Prostate gland (tissue), 2 donors: ENCODE data around the gene TMEM207. TPM values are rescaled to one million over a fixed set of nuclear protein-coding genes. Genes with fewer than 3 reads are reported as not detected.

Source experiments
- DNase-seq: peaks from one replicate; pipeline ENCODE4 v3.0.0-alpha.2; 2019; ENCODE audit warnings: low spot score
- H3K27ac ChIP-seq, 2 donors: fragments of 200-600 bp; sonication (generic); 2 replicates each; pipeline ENCODE4 v1.5.1; 2017 to 2019
- H3K27me3 ChIP-seq: fragments of 200-600 bp; sonication (generic); replicated peaks from 2 replicates; pipeline ENCODE4 v1.5.1; 2019; ENCODE audit not compliant: insufficient read depth
- H3K36me3 ChIP-seq, 2 donors: fragments of 200-600 bp; sonication (generic); 1 replicate in 1 of 2; 2 replicates in 1 of 2; pipeline versions ENCODE4 v1.5.1 to v1.8.1; 2017 to 2019
- H3K4me1 ChIP-seq: fragments of 200-600 bp; sonication (generic); replicated peaks from 2 replicates; pipeline ENCODE4 v1.5.1; 2019
- H3K4me3 ChIP-seq, 2 donors: fragments of 200-600 bp; sonication (generic); 2 replicates each; pipeline ENCODE4 v1.5.1; 2017 to 2019
- H3K9me3 ChIP-seq: fragments of 200-600 bp; sonication (generic); 2 replicates; pipeline ENCODE4 v1.5.1; 2017
- CTCF ChIP-seq, 4 experiments: fragments of 200-600 bp in 2 of 4; fragments of 450-650 bp in 2 of 4; sonication (generic) in 2 of 4; IDR thresholded peaks; 1 replicate in 3 of 4; 2 replicates in 1 of 4; pipeline ENCODE4 v1.5.1; 2016 to 2019; ENCODE audit warnings: antibody characterized with exemption in 4 of 4, mild to moderate bottlenecking in 2 of 4, moderate library complexity in 2 of 4
- POLR2A ChIP-seq: fragments of 450-650 bp; IDR thresholded peaks from one replicate; pipeline ENCODE4 v1.6.1; 2016; ENCODE audit warnings: antibody characterized with exemption, mild to moderate bottlenecking
- POLR2AphosphoS5 ChIP-seq: sonication (generic); formaldehyde crosslinking; IDR thresholded peaks from one replicate; pipeline ENCODE4 v1.6.1; 2017; ENCODE audit warnings: antibody characterized with exemption
- WGBS: methylation state at CpG from one replicate; pipeline ENCODE4 v1.1.5; 2018; 5-methylcytosine and 5-hydroxymethylcytosine counted together
- intact Hi-C: fragments of 100-400 bp; cut with DNase I; formaldehyde crosslinking; loops from one replicate; pipeline ENCODE4 v1.14.2; 2022
- total RNA-seq, 2 donors: library from RNA; depleted of rRNA; stranded (reverse); fragments of >200 nt; gene quantifications; one replicate each; pipeline ENCODE4 v1.1.0, GENCODE V29; 2016

Gene TMEM207
- total RNA-seq, 2 donors from 2014 or later: not detected

GRCh38 chr3:190446573-190447279 is 3.0 kb downstream of the TMEM207 start:
- H3K9me3 ChIP-seq: no peaks in the 10 kb centered on the region
- 37% methylated on average over 6 of the region's 6 CpGs for WGBS
- H3K27me3 ChIP-seq: no peaks in the 10 kb centered on the region
- no peak for DNase-seq
- no peaks in the 10 kb centered on the region for H3K4me1 ChIP-seq
- H3K27ac ChIP-seq: no peak overlapping the region
- no peak overlapping the region for H3K4me3 ChIP-seq
- no peak for TF ChIP-seq POLR2A
- TF ChIP-seq CTCF (IDR thresholded peaks at IDR 0.05): no peak
- no peak for TF ChIP-seq POLR2AphosphoS5
- intact Hi-C loops: no loop called here
- H3K36me3 ChIP-seq: no peaks in the 10 kb centered on the region

DNA sequence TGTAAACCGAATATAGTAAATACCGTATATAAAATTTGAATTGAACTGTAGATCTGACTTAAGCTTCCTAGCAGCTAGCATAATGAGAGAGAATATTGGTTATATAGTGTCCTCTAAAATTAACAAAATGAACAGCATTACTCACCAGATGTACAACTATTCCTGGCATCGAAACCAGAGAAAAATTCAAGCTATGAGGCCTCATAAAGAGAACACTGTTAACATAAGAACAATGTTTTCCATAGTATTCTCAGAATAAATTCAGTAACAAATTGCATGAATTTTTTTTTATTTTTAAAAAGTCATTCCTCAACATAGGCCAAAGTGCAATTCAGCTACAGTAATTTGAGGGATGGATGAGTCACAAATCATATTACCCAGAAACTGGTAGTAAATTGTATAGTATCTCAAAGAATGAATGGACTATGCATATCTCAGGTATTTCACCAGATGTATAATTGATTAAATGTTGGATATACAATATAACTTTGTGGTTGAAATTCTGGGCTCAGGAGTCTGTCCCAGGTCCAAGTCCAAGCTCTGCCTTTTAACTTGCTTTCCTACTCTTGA is 5.0 kb downstream of the TMEM207 start:
- Histone ChIP-seq H3K27me3 (no peaks in the 10 kb centered on the region), H3K4me3 (no peak overlapping the region), H3K36me3 (no peaks in the 10 kb centered on the region), H3K4me1 (no peaks in the 10 kb centered on the region), H3K9me3 (no peaks in the 10 kb centered on the region), H3K27ac (no peak overlapping the region)
- intact Hi-C loops: no loop called here
- no peak for DNase-seq
- WGBS: 91% methylated on average over 3 of the region's 3 CpGs
- TF ChIP-seq POLR2AphosphoS5 (no peak), POLR2A (no peak), CTCF (IDR thresholded peaks at IDR 0.05) (no peak)

DNA sequence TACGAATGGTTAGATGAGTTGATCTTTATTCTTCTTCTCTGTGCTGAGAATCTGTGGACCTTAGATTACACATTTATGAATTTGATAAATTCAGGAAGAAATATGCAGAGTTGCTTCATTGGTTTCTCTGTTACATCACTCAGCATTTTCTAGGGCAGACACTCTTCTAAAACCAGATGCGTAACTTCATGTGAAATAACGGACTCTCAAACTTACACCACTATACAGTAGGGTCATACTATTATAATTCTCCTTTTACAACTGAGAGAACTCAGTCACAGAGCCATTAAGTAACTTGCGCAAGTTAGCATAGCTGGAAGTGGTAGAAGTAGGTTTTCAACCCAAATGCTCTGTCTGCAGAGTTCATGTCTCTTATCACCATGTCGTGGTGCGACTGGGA is 5.7 kb downstream of the TMEM207 start:
- intact Hi-C loops: no loop called here
- no peak for TF ChIP-seq POLR2AphosphoS5
- TF ChIP-seq CTCF (IDR thresholded peaks at IDR 0.05): no peak
- TF ChIP-seq POLR2A: no peak
- no peaks in the 10 kb centered on the region for H3K36me3 ChIP-seq
- 92% methylated on average over 6 of the region's 6 CpGs for WGBS
- H3K27me3 ChIP-seq: no peaks in the 10 kb centered on the region
- H3K27ac ChIP-seq: no peak overlapping the region
- H3K9me3 ChIP-seq: no peaks in the 10 kb centered on the region
- no peak for DNase-seq
- H3K4me3 ChIP-seq: no peak overlapping the region
- no peaks in the 10 kb centered on the region for H3K4me1 ChIP-seq

DNA sequence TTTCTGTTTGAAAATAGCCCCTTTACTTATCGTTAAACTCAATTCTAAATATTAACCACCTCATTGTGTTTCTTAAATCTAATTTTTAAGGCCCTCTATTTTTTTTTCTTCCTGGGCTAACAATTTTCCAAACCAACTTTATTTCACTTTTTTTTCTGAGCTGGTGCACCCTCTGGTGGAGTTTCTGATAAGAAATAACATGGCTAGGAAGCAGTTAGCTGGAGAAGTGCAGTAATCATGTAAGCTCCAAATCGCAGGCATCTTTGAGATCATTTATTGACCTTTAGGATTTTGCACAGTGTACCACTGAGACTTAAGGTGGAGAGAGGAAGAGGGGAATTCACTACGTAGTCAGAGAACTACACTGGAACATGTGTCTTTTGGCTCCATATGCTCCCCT is 6.4 kb downstream of the TMEM207 start:
- Histone ChIP-seq H3K9me3 (no peaks in the 10 kb centered on the region), H3K4me3 (no peak overlapping the region), H3K27me3 (no peaks in the 10 kb centered on the region), H3K36me3 (no peaks in the 10 kb centered on the region), H3K4me1 (no peaks in the 10 kb centered on the region), H3K27ac (no peak overlapping the region)
- DNase-seq: no peak
- intact Hi-C loops: no loop called here
- TF ChIP-seq CTCF (IDR thresholded peaks at IDR 0.05) (no peak), POLR2AphosphoS5 (no peak), POLR2A (no peak)
- 75% methylated on average over 3 of the region's 3 CpGs for WGBS

DNA sequence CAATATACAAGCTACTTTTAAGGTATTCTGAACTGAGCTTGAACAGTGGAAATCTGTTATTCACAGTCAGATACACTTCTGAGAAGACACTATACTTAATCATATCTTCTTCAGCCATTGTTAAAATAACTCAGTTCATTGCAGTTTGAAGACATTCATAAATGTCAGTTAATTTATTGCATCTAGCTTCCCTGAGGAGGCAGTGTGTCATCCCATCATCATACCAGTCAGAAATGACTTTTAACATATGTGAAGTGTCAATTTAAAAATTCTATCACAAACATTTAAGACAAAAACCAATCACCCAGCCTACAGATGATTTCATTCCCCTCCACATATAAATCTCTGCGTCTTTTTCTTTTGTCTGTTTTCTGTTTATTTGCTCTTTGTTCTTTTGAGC is 7.5 kb downstream of the TMEM207 start:
- no peak overlapping the region for H3K4me3 ChIP-seq
- intact Hi-C loops: no loop called here
- H3K36me3 ChIP-seq: no peaks in the 10 kb centered on the region
- H3K27me3 ChIP-seq: no peaks in the 10 kb centered on the region
- no peak for TF ChIP-seq POLR2A
- no peak for TF ChIP-seq POLR2AphosphoS5
- TF ChIP-seq CTCF (IDR thresholded peaks at IDR 0.05): no peak
- no peaks in the 10 kb centered on the region for H3K4me1 ChIP-seq
- no peaks in the 10 kb centered on the region for H3K9me3 ChIP-seq
- WGBS: 79% methylated on average over 1 of the region's 1 CpG
- H3K27ac ChIP-seq: no peak overlapping the region
- DNase-seq: no peak
